Measurements from ENCODE around the gene AP1M1.

The AP1M1 gene

DNA sequence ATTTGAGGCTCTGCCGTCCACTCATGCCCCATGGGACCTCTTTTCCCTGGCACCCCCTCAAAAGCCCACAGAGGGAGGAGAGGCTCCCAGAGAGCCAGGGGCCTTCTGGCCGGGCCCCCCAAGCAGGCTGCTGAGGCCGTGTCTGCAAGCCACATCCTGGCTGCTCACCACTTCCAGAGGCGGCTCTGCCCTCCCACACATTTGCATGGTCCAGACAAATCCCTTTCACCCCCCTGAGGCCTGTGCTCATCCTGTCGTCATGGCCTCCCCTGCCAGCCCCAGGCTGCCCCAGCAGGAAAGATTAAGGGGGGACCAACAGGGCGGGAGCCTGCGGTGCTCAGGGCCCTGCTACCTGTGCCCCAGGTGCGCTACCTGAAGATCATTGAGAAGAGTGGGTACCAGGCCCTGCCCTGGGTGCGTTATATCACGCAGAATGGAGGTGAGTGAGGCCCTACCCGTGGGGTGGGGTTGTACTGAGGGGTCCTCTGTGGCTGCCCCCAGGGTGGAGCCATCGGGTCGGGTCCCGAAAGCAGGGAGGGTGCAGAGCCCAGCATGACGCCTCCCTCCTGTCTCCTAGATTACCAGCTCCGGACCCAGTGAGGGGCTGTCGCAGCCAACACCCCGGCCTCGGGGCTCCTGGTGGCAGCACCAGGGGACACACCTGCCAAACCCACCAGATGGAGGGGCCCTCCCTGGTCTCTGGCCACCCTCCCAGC lies 36.3 kb downstream of the AP1M1 start:
- DNase-seq: no peak

DNA sequence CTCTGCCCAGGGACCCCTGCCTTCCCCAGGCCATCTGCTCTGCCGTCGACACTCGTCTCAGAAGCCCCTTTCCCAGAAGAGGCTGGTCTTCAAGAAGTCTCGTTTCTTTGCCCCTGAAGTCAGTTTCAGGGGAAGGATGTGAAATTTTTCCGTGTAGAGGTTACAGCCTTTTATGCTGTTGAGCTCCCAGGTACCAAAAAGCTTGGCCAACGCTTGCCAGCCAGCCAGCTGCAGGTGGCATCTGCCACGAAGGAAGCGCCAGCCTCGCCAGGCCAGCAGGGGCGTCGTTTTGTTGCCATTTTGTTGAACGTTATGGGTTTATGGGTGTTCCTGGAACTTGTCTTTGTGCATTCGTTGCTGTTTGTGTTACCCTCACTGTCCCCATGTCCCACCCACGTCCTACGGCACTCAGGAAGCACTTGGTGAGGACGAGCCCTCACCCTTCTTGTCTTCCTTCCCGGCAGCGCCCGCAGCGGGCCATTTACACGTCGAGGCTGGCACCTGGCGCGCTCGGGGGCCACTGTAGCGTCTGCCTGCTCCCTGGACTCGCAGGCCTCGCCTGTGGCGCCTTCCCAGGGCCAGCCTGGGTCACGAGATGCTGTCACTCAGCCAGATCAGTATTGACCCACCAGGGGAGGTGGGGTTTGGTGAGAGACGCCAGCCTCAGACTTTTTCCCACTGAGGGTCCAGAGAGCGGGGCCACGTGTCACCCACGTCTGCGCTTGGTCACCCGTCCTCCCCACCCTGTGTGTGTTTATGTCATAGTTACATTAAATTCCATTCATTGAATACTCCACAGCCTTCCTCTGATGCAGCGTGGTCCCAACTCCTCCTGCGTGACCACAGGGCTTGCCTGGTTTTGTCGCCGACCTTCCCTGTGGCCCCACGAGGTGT lies 37.1 kb downstream of the AP1M1 start:
- no peak for DNase-seq

DNA sequence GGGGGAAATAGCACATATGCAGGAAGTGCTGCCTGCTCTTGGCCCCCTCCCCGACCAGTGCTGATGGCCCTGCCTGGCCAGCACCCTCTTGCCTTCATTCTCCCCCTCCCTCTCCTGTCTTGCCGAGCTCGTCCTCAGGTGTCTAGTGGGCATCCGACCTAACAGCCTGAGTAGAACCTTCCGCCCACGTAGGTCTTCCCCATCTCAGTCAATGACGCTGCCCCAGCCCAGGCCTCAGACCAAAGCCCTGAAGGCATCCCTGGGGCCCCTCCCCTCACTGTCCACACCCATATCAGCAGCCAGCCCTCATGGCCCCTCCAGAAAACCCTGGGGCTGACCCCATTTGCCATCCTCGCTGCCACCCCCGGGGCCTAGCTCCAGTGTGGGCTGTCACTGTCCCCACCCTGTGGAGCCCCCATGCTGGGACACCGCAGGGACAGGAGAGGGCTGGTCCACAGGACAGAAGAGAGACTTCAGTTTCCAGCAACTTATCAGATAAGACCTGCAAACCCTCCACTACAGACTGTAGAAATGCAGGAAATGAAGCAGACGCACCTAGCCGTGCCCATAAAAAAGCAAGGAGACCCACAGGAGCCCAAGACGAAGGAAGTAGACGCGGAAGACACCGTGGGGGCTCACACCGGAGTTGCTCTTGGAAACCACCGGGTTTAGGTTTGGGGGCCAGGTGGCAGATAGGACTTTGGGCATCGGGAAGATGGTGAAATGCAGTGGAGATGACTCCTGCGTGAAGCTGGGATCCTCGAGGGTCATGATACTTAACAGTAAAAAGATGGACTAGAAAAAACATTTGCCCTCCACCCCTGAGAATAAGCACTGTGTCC lies 38.3 kb downstream of the AP1M1 start:
- no peak for DNase-seq

DNA sequence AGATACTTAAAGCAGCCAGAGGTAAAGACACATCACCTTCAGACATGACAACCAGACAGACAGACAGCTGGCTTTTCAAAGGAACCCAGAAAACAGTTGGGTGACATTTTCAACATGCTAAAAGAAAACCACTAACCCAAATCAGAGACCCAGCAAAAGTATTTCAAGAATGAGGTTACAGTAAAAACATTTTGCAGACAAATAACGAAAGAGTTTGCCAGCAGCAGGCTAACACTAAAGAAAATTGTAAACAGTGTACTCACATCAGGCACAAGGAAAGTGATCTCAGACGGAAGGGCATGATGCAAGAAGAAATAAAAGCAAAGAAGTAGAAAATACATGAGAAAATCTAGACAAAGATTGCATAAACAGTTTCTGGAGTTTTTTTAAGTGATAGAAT lies 46.4 kb downstream of the AP1M1 start:
- no peak for DNase-seq

DNA sequence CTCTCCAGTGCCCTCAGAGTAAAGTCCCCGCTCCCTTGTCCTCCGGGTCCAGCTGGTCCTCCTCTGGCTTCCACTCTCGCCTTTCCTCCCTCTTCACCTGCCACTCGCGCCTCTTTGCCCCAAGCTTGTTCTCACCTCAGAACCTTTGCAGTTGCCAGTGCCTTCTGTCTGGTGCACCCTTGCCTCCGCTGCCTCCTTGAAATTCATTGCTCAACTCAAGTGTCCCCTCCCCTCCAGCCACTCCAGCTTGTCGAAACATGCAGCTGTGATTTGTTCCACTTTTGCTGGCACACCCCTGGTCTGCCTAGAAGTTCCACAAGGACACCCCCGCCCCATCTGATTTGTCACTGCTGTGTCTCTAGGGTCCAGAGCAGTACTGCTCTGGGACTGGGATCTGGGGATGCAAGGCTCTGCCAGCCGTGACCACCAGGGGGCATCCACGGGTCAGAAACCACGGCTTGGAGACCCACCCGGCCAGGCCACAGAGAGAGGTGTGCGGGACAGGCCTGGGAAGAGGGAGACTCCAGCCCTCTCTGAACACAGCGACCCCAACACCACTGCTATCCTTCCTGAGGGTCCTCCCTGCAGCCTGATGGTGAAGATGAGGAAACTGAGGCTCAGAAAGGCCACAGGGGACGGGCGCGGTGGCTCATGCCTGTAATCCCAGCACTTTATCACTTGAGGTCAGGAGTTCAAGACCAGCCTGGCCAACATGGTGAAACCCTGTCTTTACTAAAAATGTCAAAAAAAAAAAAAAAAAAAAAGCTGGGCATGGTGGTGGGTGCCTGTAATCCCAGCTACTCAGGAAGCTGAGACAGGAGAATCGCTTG lies 49.9 kb downstream of the AP1M1 start:
- DNase-seq: peak; percentile 11

DNA sequence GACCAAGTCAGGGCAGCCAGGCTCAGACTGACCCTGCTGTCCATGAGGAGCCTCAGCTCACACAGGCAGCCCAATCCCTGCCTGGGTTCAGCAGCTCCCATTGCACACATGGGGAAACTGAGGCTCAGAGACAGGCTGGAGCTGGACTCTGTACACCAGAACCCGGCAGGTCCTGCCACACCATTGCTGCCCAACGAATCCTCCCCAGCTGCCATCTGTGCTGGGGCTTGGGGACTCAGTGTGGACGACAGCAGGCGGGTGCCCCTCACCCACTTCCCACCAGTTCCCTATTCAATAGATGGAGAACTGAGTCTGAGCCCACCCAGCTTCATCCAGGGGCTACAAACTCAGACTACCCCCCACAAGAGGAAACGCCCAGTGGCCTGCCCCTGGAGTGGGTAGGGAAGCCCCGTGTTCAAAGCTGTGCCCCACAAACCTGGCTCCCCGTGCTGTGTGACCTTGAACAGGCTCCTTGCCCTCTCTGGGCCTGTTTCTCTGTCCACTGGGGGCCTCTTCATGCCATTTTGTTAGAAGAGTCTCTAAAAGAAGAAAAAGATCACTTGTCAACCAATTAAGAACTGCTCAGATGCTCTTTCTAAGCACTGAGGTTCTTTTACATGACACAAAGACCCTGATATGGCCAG lies 50.8 kb downstream of the AP1M1 start:
- no peak for DNase-seq

DNA sequence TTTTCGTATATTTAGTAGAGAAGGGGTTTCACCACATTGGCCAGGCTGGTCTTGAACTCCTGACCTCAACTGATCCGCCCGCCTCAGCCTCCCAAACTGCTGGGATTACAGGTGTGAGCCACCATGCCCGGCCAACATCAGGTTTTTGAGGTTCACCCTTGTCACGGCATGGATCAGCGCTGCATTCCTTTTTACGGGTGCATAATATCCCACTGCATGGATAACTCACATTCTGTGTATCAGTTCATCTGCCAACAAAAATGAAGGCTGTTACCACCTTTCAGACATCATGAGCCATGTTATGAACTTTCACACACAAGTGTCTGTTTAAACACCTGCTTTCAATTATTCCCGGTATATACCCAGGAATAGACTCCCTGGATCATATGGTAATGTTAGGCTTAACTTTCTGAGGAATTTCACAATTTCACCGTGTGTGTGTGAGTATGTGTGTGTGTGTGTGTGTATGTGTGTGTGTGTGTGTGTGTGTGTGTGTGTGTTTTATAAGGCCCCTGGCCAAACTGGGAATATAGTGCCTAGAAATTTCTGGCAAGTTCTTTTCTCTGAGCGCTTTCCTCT lies 52.2 kb downstream of the AP1M1 start:
- no peak for DNase-seq

DNA sequence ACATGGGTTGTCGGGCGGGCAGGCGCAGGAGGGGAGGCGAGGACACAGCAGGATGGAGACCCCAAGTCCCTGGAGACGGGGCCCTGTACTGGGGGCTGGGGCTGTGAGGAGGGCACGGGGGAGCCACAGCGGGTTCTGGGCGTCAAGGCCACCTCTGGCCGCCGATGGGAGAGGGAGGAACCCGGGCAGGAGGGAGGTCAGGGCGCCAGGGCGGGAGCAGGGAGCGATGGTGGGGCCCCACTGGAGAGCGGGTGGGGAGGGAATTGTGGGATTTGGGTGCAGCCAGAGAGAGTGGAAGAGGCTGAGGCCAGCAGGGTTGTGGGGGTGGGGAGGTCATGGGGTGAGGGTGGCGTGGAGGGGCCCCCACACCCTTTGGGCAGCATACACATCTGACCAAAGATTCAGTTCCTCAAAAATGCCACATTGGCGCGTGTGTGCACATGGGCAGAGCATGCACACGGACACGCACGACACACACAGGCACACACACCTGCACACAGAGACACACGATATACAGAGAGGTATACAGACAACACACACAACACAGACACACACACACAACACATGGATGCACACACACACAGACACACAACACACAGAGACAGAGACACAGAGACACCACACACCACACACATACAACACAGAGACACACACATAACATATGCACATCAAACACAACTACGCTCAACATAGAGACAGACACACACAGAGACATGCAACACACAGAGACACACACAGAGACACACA lies 54.9 kb downstream of the AP1M1 start:
- DNase-seq: no peak

DNA sequence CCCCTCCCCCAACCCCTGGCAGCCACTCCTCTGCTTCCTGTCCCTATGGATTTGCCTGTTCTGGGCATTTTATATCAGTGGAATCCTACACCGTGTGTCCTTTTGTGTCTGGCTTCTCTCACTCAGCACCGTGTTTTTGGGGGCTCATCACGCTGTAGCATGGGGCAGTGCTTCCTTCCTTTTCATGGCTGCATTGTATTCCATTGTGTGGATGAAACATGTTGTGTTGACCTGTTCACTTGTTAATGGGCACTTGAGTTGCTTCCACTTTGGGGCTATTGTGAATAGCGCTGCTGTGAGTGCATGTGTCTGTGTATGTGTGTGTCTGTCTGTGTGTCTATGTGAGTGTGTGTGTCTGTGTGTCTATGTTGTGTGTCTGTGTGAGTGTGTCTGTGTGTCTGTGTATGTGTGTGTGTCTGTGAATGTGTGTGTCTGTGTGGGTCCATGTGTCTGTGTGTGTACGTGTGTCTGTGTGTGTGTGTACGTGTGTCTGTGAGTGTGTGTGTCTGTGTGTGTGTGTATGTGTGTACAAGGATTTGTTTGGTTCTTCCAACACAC lies 57.2 kb downstream of the AP1M1 start:
- DNase-seq: no peak

DNA sequence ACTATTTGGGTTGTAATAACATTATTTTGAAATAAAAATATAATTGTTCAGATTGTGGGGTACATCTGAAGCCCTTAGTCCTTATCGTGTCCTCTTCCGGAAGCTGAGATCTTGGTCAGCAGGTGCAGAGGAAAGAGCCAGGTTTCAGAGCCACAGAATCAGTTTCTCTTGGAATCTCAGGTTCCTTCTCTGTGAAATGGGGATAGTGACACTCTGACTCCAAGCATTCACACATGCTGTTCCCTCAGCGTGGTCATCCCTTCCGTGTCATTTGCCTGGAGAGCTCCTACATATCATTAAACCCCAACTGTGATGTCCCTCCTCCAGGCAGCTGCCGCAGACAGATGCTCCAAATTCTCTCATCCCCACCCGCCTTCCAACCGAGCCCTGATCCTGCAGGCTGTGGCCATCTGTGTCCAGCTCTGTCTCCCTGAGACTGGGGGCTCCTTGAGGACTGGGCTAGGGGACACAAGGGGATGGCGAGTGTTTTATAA lies 59.8 kb downstream of the AP1M1 start:
- DNase-seq: no peak

DNA sequence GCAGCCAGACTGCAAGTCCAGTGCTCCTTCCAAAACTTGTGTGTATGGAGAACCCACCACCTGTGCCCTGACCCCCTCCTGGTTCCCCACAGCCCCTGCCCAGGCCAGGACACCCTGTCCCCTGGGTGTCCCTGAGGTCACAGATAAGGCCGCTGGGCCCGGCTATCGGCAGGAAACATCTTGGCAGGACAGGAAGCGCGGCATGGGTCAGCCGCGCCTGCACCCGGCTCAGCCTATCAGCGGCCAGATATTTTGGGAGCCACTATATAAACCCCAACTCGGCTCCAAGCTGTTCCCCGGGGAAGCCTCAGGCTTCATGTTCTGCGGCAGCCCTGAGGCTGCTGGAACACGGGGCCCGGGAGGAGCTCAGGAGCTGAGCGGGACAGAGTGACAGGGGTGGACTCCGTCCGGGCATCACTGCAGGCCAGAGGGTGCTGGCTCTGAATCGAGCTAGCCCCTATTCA lies 60.8 kb downstream of the AP1M1 start:
- no peak for DNase-seq

DNA sequence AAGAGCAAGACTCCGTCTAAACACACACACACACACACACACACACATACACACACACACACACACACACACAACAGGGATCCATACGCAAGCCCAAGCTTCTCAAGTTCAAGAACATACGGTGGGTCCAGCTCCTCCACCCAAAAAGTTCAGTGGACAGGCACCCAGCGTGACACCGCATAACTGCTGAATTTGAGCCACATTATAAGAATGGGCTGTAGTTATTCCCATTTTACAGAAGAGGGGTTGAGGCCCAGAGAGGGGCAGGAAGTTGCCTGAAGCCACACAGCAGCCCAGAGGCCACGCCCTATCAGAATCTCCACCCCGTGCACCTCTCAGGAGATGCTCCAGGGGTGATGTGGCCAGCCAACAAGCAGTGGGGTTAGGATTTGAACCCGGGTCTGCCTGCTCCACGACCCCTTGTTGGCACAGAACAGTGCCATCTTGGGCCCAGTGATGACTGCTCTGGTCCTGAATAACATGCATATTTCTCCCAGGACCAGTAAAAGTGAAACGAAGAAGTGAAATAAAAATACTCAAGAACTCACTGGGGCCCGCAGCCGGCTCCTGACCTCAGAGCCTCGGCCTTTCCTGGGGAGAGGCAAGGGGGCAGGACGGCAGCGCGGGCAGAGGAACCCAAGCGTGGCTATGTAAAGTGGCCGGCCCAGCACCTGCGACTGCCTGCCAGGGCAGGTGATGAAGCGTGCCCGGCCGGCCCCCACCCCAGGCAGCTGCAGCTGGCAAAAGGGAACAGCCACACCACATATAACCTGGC lies 61.9 kb downstream of the AP1M1 start:
- no peak for DNase-seq

DNA sequence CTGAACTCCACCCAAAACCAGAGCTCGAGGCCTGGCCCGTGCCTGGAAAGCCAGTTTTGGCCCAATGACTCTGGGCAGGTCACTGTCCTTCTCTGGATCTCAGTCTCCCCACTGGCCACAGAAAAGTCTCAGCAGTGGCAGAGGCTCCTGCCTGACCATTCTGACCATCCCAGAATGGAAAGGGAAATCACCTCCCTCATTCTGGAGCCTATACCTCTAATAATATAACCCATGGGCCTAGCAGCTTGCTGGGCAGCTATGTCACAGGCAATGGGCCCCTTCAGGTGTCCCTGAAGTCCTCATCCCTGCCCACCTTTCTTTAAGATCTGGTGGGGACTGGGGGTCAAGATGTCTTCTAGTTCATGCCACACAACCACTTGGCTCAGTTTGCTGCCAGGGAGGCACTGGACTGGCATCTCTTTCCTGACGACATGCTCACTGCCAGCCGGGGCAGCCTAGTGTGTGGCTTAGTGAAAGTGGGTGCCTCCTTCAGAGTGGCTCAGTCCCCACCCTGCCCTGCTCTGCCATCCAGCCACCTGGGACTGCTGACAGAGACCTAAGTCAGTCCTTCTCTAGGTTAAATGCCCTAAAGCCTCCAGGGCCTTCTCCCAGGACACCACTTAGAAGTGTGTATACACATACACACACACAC lies 62.6 kb downstream of the AP1M1 start:
- DNase-seq: no peak

DNA sequence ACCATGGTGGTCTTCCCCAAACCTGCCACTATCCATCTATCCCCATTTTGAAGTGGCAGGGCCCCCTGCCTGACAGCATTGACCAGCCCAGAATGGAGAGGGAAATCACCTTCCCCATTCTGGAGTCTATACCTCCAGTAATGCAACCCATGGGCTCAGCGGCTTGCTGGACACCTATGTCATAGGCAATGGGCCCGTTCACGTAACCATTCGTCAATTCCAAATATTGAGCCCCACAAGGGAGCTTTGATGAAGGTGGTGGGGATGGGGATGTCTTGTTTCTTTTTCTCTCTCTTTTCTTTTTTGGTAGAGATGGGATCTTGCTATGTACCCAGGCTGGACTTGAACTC lies 63.1 kb downstream of the AP1M1 start:
- no peak for DNase-seq

DNA sequence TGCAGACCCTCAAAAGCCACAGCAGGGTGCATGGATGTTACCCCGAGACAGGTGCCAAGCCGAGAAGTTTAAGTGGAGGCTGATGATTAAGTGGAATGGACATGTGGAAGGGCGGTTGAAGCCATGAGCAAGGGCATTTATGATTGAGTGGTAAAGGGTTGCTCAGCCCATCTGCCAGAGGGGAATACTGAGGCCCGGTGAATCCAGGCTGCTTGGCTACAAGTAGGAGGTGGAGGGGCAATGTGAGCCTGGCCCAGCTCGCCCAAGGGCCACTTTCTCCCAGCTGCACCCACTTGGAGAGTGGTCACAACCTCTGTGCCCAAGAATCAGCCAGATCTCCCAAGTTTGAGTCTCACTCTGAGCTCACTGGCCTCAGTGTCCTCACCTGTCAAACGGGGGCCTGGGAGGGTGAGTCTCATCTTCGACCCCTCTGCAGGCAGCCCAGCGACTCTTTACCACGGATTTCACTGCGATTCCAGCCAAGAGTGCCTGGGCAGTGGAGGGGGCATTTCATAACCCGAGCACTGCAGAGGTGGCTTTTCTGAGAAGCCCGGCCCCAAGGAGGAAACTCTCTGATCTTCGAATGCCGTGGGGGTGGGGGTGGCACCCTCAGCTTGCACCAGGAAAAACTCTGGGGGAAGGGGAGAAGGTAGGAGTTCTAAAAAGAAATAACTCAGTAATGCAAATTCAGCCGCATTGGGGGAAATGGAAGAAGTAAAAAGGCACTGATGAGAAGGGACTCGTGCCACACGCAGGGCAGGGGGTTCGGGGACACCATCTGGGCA lies 64.1 kb downstream of the AP1M1 start:
- DNase-seq: no peak

DNA sequence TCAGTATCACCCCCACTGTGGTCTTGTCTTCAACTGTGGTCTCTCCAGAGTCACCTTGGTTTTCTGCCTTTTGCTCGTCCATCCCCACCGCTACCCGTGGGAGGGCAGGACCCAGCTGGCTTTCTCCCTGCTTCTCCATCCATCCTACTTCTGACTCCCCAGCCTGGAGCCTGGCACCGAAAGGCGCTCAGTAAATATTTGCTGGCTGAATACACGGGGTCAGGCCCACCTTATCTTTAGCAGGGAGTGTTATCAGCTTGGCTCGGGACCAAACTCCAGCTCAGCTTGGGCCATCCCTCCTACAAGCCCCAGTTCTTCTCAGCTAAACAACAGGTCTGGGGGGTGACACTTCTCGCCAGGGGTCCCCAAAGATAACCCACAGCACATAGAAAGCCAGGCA lies 64.9 kb downstream of the AP1M1 start:
- peak; percentile 4 for DNase-seq

DNA sequence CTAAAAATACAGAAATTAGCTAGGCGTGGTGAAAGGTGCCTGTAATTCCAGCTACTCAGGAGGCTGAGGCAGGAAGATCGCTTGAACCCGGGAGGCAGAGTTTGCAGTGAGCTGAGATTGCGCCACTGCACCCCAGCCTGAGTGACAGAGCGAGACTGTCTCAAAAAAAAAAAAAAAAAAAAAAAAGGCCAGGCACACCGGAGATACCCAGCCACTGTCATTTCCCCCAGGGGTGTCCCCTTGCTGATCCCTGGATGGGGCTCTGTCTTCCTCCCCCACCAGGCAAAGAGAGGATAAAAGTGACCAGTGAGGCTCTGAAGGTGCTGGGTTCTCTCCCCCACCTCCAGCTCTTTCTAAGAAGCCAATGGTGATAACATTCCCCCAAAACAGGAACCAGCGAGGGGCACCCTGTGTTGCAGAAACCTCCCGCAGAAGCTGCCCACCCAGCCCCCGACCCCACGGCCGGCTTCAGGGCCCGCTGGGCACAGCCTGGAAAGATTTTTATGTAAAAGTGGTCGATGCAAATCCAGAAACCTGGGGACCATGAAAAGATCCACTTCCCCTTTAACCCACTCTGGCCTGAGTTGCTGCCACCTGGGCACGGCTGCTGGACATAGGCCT lies 65.5 kb downstream of the AP1M1 start:
- no peak for DNase-seq

DNA sequence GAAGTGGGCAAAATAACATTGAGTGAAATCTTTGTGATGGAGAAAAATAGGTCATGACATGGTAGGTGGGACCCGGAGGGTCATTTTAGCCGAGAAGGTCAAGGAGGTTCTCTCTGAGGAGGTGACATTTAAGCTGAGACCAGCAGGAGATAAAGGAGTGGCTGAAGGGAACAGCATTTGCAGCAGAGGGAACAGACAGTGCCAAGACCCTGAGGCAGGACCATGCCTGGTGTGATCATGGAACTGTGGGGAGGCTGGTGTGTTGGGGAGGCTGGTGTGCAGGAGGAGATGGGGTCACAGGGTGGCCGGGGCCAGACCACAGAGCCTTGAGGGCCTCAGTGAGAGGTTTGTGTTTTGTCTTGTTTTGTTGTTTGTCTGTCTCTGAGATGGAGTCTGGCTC lies 67.5 kb downstream of the AP1M1 start:
- DNase-seq: no peak
